Measurements from ENCODE around the gene WDTC1.
"Not testable (repeated sequence)": the region's sequence is repeated elsewhere in the genome, so short reads cannot be mapped to it uniquely, and the experiment has no call there.

The WDTC1 gene

DNA sequence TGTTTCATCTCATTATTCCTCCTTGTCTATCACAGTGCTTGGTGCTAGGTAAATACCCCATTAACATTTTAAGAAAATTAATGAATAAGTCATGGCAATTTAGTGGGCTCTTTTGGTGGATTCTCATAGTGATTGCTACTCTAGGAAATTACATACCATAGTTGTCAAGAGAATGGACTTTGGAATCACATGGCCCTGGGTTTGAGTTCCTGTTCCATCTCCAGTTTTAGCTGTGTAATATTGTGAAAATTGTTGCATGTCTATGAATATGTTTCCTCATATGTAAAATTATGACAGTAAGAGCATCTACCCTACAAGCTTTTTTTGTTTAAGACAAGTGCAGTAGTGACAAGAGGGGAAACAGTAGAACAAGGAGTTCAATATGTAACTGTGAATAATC is 20.7 kb downstream of the WDTC1 start:
- no peak for FAIRE-seq

DNA sequence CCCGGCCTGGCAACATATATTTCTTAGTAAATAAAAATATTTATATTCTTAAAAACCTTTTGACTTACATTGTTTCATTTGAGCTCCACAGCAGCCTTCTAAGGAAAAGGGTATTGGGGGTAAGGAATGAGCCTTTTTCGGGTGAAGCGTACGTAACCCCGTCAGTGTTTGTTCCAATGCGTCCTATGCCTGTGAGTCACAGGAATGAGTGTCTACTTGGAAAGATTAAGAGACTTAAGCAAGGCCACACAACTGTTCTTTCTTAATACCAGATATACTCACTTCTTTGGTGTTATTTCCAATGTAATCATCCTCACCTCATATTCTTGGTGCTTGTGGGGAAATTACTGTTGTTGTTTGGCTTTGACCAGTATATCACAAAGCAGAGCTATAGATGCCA is 22.7 kb downstream of the WDTC1 start:
- FAIRE-seq, result no peak

DNA sequence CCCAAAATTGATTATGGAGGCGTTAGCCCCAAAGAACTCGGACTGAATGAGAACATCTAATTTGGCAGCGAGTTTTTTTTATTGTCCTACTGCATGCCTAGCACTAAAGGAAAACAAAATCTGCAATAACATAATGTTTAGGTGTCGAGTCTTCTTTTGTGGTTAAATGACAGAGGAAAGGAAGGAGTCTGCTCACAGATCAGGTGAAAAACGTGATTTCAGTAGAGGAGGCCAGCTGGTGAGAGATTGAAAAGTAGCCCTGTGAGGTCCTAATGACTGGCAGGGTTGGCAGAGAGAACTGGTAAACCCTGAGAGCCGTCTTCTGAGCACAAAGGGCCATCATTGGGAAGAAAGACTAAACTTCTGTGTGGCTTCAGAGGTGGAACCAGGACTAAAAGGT is 24.2 kb downstream of the WDTC1 start:
- no peak for FAIRE-seq

DNA sequence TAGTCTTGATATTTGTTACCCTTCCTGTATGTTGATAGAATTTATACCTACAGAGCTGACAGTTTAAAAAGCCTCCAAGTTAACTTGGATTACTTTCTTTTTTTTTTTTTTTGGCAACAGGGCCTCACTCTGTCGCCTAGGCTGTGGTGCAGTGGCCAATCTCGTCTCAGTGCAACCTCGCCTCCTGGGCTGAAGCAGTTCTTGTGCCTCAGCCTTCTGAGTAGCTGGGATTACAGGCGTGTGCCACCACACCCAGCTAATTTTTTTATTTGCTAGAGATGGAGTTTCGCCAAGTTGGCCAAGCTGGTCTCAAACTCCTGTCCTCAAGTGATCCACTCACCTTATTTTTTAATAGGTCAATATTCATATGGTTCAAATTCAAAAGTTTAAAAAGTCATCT is 32.7 kb downstream of the WDTC1 start:
- no peak for FAIRE-seq

DNA sequence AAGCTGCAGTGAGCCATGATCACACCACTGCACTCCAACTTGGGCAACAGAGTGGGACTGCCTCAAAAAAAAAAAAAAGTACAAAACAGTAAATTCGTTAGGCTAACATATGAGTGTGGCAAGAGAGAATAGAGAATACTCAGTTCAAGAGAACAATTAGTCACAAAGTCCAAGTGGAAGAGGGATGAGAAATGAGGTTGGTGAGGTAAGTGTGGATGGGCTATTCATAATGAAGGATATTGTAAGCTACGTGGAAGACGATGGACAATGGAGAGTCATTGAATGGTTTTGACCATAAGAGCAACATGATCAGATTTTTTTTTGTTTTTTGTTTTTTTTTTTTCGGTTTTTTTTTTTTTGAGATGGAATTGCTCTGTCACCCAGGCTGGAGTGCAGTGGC is 34.8 kb downstream of the WDTC1 start:
- no peak for FAIRE-seq

DNA sequence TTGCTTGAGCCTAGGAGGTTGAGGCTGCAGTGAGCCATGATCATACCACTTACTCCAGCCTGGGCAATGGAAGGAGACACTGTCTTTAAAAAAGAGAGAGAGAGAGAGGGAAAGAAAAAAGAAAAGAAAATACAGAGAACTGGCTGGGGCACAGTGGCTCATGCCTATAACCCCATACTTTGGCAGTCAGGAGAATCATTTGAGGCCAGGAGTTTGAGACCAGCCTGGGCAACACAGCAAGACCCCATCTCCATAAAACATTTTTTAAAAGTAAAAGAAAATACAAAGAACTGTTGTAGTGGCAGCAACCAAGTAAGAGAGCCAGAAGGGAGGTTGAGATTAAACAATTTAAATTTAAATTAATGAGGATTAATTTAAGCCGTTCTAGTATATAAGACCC is 39.8 kb downstream of the WDTC1 start:
- no peak for FAIRE-seq

DNA sequence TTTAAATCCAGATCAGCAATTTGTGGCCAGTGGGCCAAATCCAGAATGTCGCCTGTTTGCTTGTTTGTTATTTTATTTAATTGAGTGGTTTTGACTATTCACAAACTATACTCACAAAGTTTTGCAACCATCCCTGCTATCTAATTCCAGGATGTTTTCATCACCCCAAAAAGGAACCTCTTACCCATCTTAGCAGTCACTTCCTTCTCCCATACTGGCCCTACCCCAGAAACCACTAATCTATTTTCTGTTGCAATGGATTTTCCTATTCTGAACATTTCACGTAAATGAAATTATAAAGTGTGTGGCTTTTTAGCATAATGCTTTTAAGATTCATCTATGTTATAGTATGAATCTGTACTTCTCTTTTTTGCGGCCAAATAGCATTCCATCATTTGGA is 41.3 kb downstream of the WDTC1 start:
- FAIRE-seq, result no peak

DNA sequence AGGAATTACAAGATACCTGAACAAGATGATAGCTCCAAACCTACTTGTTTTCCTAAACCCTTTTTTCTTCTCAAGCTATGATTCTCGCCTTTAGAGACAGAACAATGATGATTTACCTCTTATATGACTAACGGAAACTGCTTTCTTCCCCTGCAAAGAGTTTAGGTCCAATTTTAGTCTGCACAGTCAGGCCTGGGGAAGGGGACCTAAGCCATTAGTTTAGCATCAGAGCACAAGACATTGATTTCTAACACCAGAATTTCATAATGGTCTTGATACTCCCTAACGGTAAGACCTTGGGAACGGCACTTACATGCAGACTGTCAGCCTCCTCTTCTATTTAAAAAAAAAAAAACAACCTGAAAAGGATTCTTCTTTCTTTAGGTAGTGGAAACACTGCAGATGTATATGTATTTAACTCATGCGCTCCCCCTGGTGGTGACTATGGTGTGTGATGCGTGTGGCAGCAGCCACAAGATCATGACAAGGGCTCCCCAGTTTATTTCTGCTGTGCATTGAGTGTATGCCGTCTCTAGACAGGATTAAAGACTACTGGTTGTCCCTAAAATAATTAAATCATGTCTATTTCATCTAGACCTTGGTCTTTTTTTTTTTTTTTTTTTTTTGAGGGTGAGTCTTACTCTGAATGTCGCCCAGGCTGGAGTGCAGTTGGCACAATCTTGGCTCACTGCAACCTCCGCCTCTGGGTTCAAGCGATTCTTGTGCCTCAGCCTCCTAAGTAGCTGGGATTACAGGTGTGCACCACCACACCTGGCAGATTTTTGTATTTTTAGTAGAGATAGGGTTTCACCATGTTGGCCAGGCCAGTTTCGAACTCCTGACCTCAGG is 50.2 kb downstream of the WDTC1 start:
- FAIRE-seq, result peak; percentile 17

DNA sequence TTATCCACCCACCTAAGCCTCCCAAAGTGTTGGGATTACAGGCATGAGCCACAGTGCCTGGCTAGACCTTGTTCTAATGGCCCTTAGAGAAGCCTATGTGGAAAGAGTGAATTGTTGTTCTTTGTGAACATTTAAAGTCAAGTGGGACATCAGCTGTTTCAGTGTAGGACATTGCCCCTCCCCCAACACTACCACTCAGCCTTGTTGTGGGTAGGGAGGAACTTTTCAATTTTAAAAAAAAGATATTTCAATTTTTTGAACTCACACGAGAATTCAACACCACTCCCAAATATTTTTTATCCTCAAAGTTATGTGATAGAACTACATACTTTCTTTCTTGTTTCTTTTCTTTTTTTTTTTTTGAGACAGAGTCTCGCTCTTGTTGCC is 50.8 kb downstream of the WDTC1 start:
- no peak for FAIRE-seq

DNA sequence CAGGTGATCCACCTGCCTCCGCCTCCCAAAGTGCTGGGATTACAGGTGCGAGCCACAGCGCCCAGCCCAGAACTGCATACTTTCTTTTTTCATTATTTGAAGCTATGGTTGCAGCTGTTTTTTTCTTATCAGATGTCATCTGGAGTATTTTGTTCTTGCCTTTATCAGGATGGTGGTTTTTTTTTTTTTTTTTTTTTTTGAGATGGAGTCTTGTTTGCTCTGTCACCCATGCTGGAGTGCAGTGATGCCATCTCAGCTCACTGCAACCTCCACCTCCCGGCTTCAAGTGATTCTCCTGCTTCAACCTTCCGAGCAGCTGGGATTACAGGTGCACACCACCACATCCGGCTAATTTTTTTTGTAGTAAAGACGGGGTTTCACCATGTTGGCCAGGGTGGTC is 51.4 kb downstream of the WDTC1 start:
- FAIRE-seq, result not testable (repeated sequence)

DNA sequence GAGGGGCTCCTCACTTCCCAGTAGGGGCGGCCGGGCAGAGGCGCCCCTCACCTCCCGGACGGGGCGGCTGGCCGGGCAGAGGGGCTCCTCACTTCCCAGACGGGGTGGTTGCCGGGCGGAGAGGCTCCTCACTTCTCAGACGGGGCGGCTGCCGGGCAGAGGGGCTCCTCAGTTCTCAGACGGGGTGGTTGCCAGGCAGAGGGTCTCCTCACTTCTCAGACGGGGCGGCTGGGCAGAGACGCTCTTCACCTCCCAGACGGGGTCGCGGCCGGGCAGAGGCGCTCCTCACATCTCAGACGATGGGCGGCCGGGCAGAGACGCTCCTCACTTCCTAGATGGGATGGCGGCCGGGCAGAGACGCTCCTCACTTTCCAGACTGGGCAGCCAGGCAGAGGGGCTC is 54.7 kb downstream of the WDTC1 start:
- not testable (repeated sequence) for FAIRE-seq

DNA sequence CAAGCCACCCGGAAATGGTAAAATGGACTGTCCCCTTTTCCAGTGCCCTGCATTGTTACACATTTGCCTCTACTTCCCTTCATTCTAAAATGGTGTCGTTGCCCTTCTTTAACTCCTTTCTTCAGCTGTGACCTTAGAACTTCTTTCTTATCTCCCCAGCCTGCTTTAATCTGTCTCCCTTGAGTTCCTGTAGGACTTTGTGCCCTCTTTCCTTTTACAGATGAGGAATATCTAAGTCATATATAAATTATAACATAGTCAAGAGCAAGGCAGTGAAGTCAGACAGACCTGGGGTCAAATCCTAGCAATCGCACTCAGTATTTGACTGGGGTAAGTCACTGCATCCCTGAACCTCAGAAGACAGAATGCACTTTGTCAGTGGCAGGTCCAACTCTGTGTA is 56.1 kb downstream of the WDTC1 start:
- no peak for FAIRE-seq

DNA sequence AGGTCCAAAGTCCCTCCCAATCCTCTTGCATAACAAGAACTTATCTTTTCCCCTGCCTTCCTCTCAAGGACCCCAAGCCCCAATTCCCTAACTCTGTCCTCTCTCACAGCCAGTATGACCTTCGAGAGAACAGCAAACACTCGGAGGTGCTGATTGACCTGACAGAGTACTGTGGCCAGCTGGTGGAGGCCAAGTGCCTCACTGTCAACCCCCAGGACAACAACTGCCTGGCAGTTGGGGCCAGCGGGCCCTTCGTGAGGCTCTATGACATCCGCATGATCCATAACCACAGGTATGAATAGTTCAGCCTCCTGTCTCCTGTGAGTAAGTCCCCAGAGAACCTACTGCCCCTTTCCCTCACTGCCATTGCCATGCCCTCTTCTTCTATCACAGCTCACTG is 57.7 kb downstream of the WDTC1 start:
- FAIRE-seq, result no peak

DNA sequence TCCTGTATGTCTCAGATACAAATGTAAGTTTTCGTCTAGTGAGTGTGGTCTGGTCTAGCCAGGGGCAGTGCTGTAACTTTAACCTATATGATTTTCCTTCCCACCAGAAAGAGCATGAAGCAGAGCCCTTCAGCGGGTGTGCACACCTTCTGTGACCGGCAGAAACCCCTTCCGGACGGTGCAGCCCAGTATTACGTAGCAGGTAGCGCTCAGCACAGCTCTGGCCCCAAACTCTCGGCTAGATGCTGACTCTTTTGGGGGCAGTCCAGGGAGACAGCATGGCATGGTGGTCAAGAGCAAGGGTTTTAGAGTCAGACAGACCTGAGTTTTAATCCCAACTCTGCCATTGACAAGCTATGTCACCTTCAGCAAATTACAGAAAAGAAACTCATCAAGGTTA is 59.5 kb downstream of the WDTC1 start:
- no peak for FAIRE-seq

DNA sequence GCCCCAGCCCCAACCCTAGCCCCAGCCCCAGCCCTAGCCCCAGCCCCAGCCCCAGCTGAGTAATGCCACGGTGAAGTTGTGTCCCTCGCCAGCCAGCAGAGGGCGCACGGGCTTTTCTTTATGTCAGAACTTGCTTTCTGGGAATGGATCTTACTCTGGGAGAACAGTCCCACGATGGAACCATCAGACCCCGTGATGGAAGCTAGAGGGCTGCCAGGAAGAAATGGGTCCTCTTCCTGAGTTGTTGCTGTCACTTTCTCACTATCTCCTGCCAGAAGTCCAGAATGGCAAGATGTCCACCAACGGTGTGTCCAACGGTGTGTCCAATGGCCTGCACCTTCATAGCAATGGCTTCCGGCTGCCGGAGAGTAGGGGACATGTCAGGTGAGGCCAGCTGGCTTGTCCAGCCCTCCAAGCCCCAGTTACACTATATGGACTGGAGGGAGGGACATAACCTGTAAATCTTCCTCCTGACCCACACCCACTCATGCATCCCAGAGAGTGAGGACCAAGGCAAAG is 62.4 kb downstream of the WDTC1 start:
- FAIRE-seq, result no peak

DNA sequence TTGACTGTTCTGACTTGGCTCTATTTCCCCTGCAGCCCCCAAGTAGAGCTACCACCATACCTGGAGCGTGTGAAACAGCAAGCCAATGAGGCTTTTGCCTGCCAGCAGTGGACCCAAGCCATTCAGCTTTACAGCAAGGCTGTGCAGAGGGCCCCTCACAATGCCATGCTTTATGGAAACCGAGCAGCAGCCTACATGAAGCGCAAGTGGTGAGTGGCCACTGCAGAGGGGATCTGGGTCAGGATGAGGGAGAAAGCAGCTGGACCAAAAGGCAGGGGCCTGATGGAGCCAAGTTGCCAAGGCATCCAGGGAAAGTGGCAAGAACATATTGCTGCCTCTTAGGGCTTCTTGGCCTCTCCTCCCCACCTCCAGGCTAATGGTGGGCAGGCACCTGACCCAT is 63.5 kb downstream of the WDTC1 start:
- FAIRE-seq, result no peak

DNA sequence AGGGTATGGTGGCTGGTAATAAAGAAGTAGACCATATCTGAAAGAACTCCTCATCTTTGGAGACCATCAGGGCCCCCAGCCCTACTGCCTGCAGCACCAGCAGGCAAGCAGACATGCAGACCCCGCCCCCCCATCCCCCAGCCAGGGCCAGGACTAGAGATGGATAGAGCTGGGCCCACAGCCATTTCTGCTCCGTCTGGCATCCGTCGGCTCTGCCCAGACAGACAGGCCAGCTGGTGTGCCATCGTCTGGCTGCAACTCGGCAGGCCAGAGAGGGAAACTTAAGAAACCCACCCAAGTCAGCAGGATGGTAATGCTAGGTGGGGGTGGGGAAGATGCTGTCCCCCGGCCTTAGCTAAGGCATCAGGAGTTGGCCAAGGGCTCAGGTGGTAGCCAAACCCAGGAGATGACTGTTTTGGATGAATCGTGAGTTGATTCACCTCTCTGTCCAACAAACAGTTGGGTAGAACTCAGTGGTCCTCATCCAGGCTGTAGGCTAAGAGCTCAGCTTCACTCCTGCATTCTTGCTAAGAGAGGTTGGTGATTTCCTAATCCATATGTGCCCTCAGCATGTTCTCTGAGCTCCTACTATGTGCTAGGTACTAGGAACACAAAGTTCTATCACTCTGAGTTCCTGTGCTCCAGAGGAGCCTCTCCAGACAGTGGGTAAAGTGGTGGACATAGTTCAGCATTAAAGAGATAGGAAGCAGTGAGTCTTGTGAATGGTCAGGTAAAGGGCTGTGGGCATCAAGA is 64.4 kb downstream of the WDTC1 start:
- FAIRE-seq, result no peak

DNA sequence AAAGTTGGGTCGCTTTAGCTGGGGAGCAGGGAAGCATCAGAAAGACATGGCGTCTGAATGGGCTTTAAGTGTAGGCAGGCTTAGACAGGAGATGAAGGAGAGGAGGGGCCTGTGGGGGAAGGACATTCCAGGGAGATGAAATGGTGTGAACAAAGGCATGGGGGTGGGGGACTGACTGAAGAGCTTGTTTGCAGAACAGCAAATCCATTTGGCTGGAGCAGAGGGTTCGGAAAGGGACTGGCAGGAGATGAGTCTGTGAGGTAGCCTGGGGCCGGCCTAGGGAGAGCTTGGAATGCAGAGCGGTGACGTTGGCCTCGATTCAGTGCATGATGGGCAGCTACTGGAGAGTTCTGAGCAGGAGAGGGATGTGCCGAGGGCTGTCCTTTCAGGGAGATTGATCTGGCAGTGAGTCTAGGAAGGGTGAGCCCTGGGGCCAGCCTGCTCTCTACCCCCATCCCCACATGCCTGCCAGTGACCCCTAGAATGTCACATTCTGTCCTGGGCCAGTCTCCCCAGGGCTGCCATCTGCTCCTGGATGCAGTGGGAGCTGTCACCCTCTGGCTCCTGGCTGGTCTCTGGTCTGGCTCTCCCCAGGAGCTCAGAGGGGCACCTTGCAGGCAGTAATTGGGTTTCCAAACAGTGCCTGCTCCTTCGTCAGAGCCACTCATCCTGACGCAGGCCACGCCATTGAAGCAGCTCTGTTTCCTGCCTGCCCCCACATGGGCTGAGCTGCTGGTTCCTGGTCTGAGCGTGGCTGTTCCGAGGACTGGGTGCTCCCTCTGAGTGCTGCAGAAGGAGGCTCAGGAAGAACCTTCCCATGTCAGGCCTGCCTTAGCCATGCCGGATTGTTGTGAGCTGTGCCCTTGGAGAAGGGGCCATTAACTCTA is 65.2 kb downstream of the WDTC1 start:
- no peak for FAIRE-seq

DNA sequence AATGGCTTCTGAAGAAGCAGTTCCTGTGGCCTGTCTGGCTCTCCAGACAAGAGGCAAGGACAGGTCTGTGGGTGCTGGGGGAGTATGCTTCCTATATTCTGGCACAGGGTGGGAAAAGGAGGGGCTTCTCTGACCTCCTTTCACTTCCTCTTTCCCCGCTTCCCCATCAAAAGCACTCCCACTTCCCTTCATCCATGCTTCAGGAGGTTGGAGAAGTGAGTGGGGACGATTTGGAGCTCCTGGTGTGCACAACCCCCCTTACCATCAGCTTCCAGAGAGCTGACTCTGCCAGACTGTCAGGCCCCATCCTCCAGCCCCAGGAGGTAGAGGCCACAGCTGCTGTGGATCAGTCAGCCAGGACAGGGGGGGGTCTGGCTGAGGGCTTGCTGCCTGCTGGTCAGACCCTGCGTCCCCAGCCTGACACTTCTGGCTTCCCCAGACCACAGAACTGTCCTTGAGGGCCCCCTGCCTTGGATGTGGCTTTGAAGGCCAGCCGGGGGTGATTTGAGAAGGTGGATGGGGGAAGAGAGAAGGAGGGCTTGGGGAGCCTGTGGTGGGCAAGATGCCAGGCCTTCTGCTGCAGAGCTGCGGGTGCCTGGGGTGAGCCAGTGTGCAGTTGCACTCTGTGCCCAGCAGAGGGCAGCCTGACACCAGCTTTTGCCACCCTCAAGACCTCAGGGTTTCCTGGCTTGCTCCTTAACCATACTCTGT is 66.1 kb downstream of the WDTC1 start:
- FAIRE-seq, result no peak

DNA sequence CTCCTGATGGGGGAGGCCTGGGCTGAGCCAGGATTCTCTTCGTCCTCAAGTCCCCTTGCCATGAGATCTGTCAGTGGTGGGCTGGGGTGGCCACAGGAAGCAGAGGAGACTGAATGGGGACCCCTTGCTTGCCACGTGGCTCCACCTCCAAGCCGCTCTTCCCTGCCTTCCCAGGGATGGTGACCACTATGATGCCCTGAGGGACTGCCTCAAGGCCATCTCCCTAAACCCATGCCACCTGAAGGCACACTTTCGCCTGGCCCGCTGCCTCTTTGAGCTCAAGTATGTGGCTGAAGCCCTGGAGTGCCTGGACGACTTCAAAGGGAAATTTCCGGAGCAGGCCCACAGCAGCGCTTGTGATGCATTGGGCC is 66.6 kb downstream of the WDTC1 start:
- no peak for FAIRE-seq

DNA sequence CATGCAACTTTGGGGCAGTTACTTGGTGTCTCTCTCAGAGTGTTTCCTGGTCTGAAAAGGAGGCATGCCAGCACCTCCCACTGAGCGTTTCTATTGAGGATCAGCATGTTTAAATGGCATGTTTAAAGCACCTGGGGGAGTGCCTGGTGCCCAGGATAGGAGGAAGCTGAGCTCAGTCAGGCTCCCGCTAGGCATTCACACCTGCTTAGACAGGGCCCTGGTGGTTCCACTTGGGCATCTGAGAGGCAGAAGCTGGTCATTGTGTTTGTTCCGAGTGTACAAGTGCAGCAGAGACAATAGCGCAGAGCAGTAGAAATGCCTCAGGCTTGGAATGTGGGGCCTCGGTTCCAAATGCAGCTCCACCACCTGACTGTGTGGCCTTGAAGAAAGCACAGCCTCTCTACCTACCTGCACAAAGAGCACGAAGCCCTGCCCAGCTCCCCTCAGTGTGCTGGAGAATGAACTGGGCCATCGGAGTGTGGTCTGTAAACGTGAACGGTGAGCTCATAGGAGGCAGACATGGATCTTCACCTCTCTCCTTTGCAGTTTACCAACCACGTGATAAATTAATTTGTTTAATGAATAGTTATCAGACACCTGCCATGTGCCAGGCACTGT is 67.3 kb downstream of the WDTC1 start:
- no peak for FAIRE-seq

DNA sequence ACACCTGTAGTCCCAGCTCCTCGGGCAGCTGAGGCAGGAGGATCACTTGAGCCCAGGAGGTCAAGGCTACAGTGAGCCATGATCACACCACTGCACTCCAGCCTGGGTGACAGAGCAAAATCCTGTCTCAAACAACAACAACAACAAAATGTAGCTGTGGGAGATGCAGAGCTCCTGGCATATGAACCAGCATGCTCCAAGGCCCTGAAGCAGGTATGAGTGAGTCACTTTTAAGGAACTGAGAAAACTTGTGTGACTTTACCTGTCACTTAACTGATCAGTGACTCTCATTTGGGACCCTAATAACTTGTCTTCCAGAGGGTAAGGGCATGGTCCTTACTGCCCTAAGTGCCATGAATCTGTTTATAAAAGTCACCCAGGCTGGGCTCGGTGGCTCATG is 68.2 kb downstream of the WDTC1 start:
- FAIRE-seq, result no peak
